ENCODE data around the gene SCNN1G.
"Not testable (repeated sequence)": the region's sequence is repeated elsewhere in the genome, so short reads cannot be mapped to it uniquely, and the experiment has no call there.

The SCNN1G gene, protein sequence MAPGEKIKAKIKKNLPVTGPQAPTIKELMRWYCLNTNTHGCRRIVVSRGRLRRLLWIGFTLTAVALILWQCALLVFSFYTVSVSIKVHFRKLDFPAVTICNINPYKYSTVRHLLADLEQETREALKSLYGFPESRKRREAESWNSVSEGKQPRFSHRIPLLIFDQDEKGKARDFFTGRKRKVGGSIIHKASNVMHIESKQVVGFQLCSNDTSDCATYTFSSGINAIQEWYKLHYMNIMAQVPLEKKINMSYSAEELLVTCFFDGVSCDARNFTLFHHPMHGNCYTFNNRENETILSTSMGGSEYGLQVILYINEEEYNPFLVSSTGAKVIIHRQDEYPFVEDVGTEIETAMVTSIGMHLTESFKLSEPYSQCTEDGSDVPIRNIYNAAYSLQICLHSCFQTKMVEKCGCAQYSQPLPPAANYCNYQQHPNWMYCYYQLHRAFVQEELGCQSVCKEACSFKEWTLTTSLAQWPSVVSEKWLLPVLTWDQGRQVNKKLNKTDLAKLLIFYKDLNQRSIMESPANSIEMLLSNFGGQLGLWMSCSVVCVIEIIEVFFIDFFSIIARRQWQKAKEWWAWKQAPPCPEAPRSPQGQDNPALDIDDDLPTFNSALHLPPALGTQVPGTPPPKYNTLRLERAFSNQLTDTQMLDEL

DNA sequence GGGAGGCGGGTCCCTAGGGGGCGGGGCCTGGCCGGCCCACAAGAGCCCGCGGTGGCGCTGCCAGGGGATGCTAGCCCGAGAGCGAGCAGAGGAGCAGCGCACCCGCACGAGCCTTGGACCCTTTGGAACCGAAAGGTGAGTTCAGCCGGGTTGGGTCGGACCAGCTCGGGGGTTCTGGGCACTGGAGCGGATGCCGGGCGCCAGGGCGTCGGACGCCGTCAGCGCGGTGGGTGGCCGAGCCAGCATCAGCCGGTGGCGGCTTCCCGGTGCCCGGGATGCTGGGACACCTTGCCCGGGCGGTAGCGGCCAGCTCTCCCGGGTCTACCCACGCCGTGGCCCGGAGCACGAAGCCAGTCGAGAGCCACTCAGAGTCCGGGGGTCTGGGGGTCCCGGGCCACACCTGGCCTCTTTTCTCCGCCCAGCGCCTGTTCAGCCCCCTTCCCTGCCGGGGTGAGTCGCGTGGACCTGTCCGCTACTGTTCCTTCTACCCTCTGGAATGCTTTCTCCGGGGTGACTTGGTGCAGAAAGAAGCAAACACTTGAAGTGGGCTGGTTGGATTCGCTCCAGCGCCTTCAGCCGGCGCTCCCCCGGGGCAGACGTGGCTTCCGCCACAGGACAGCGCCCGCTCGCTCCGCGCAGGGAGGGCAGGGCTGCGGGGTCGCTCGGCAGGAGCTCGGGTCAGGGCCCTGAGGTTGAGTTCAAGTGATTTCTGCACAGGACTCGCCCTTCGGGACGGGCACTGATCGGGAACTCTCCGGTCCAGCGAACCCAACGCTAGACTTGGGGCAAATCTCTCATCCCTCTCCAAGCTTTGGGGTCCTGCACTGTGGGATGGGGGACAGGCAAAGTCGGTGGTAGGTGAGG lies at the start of gene SCNN1G:
SCNN1G (plus strand) TSS at position 67 of the 864 bp plus-strand sequence. CDS start 3,527 bp downstream, outside the sequence.
- no peak for FAIRE-seq

DNA sequence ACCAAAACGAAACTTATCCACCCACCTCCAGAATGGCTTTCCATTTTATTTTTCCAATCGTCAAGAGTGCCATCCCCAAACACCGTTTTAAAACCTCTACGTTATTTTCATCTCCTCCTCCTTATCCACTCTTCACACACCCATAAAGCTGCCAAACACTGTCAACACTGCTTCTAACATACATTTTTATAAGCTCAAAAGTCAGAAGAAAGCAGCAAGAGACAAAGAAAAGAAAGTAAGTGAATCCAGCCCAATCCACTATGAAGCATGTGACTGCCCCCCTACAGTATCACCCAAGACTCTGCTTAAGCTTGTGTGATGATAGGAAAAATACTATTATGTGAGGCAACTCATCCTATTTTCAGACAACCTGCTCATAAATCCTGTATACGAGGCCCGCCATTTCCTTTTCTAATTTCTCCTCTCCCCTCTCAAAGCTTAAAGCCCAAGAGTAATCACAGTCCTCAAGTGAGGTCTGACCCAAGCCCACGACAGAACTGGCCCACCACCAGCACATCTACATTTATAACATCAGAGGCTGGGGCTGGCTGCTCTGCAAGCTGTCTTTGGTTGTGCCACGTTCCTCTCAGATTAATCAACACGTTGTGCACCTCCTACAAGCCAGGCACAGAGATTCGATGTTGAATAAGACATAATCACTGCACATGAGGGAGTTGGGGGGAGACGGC lies 49.6 kb upstream of the SCNN1G start:
- no peak for FAIRE-seq

DNA sequence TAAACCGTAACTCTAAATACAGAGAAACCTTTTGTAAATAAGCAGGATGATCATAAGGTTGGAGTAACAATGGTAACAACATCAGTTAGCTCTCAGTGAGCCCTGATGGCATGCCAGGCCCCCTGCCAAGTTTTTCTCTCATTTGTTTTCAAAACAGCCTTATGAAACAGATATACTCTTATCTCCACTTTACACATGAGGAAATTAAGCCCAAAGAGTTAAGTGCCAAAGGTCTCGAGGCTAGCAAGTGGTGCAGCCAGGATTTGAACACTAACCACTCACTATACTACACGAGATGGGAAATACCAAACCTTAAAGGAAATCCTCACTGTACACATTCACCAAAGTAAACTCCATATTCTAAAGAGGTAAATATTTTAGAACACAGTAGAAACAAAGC lies 48.3 kb upstream of the SCNN1G start:
- FAIRE-seq, result no peak

DNA sequence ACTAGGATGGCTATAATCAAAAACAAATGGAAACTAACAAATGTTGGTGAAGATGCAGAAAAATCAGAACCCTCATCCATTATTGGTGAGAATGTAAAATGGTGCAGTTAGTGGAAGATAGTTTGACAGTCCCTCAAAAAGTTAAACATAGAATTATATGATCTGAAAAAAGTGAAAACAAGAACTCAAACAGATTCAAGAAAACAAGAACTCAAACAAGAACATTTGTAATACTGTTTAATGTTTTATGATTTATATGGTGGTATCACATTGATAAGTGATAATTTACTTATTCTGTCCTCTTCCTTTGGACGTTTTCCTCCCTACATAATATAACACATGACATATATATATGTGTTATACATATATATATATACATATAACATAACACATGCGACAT lies 45.3 kb upstream of the SCNN1G start:
- FAIRE-seq, result no peak

DNA sequence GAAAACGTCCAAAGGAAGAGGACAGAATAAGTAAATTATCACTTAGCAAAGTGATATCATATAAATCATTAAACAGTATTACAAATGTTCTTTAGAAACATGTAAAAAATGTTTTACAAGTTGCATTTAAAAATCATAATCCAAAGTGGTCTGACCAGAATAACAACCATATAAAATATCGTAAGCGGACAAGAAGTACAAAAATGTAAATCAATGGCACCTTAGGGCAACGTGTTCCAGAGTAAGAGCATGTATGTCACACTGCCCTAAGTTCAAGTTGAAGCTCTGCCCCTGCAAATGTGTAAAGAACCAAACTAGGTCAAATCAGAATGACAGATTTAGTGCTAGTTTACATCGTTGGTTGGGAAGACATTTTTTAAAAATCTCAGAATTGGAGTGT lies 44.7 kb upstream of the SCNN1G start:
- FAIRE-seq, result no peak

DNA sequence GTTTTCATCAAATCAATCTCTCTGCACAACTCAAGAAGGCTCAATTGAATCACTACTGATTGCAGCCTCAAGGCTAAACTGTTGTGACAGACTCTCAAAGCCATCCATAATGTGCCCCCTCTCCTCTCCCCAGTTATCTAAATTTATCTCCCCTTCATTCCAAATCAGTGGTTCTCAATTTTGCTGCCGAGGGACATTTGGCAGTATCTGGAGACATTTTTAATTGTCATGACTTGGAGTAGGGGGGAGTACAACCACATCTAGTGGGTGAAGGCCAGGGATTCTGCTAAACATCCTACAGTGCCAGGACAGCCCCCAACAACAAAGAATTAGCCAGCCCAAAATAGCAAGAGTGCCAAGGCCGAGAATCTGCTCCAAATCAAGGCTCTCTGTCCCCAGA lies 42.4 kb upstream of the SCNN1G start:
- no peak for FAIRE-seq

DNA sequence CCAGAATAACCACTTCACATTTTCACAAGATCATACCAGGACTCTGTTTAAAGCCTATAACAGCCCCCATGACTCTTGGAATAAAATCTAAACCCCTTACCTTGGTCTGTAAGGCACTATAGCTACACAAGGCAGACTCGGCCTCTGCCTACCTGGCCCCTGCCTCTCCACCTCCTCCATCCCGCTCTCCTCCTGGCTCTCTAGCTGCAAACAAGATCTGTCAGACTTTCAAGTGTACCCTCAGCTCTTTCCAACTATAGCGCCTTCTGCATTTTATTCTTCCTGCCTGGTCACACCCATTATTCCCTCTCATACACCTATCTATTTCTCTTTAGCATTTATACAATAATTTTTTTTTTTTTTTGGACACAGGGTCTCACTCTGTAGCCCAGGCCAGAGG lies 41.5 kb upstream of the SCNN1G start:
- FAIRE-seq, result no peak

DNA sequence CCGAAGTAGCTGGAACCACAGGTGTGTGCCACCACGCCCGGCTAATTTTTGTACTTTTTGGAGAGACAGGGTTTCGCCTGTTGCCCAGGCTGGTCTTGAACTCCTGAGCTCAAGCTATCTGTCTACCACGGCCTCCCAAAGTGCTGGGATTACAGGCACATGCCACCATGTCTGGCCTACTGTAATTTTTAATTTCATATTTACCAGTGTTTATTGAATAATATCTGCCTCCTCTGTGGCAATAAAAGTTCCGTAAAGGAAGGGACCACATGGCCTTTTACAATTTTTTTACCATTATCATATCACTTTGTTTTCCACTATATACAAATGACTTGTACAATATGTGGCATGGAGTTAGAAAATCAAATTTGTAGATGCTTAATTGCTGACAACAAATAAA lies 41.0 kb upstream of the SCNN1G start:
- FAIRE-seq, result no peak

DNA sequence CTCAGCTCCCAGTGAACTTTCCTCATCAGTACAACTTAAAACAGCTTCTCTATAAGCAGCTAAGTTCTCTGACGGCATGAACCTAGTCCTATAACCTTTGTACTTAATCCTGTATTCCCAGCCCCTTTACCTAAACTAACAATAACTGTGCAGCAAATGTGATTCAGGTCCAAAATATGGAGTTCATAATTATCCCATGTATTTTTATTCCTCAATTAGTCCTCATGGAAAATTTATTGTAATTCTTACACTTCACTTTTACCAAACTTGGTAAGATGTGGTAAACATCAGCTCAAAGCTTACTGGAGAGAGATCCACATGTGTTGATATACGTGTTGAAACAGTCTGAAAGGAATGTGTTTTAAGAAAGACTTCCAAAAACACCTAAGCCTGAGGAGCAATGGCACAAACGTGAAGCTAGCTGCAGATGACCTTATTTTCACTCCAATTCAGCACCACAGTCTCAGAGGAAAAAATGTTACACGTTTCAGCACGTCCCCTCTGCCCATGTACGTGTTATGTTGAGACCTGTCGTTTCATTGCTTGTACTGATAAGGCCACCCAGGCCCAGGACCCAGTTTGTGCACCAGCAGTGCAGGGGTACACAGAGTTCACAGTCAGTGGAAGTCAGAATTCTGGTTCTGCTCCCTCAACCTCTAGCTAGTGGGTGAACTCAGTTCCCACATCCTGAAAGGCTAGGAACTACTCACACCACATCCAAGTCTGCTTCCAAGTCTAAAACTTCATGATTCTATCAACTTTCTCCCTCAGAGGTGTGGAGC lies 40.4 kb upstream of the SCNN1G start:
- FAIRE-seq, result no peak

DNA sequence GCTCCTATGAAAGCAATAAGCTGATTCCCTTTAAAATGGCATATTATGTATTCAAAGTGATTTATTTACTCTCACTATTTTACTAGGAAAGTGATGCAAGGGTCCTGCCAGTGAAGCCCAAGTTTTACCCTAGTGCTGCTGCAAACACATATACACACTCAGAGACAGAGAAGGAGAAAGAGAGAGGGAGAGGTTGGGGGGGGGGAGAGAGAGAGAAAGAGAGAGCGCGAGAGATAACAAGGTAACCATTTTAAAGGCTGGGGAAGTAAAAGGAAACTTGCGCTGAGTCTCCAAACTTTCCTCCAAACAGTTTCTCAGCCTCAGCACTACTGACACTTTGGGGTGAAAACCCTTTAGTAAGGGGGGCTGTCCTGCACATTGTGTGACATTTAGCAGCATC lies 39.2 kb upstream of the SCNN1G start:
- no peak for FAIRE-seq

DNA sequence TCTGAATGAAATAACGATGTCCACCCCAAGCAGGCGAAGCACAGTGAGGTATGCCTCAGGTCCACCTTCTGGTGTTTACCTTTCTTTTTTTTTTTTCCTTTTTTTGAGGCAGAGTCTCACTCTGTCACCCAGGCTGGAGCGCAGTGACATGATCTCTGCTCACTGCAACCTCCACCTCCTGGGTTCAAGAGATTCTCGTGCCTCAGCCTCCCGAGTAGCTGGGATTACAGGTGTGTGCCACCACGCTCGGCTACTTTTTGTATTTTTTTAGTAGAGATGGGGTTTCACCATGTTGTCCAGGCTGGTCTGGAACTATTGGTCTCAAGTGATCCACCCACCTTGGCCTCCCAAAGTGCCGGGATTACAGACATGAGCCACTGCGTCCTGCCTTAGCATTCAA lies 38.2 kb upstream of the SCNN1G start:
- FAIRE-seq, result not testable (repeated sequence)

DNA sequence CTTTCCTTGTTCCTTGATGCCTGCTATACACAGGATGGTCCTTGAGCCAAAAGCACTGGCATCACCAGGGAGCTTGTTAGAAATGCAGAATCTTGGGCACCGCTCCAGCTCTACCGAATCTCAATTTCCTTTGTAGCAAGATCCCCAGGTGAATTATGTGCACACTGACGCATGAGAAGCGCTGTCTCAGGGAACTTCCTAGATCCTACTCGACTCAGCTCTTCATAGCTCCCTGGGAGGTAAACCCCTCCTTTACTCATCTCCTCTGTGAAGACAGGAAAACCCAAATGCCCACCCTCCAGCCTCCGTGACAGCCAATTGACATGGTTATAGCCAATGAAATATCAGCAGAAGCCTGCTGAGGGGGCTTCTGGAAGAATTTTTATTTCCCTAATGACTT lies 37.4 kb upstream of the SCNN1G start:
- no peak for FAIRE-seq

DNA sequence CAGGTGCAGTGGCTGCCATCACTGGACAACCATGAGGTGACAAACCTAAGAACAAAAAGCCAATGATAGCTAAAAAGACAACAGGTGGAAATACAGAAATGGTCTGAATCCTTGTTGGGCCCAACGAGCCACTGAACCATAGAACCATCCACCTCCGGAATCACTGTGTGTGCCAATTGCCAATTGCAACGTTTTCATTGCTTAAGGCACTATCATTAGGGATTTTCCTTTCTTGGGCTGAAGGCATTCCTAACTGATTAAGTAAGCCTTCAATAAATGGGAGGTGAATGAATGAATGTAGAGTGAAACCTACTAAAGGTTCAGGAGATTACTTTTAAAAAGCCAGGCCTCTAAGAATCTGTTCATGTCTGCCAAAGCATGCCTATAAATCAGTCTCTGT lies 36.9 kb upstream of the SCNN1G start:
- no peak for FAIRE-seq

DNA sequence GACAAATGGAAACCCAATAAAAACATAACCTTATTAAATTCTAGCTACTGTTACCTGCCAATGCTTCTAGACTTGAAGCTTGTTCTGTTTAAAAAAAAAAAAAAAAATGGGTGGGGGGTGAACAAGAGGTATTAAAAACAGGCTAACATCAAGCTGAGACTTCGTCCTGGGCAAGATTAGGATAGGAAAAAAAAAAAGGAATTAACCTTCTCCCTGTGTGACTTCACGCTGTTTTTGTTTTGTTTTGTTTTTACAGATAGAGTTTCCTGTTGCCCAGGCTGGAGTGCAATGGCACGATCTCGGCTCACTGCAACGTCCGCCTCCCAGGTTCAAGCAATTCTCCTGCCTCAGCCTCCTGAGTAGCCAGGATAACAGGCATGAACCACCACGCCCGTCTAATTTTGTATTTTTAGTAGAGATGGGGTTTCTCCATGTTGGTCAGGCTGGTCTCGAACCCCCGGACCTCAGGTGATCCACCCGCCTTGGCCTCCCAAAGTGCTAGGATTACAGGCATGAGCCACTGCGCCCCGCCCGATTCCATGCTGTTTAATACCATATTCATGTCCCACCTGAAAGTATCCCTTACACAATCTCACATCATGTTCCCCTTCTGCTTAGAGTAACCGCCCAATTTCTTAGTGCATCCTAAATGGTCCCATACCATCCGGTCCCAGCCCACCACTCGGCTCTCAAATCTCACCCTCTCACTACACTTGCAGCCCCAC lies 35.5 kb upstream of the SCNN1G start:
- no peak for FAIRE-seq

DNA sequence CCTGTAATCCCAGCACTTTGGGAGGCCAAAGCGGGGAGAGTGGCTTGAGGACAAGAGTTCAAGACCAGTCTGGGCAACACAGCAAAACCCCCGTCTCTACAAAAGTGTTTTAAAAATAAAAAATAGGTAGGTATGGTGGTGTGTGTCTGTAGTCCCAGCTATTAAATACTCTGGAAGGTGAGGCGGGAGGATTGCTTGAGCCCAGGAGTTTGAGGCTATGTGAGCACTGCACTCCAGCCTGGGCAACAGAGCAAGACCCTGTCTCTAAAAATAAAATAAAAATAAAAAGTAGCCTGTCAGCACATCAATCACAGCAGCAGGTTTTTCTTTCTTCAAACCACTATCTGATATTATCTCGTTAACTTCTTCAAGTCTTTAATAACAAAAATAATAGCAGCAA lies 34.9 kb upstream of the SCNN1G start:
- FAIRE-seq, result no peak

DNA sequence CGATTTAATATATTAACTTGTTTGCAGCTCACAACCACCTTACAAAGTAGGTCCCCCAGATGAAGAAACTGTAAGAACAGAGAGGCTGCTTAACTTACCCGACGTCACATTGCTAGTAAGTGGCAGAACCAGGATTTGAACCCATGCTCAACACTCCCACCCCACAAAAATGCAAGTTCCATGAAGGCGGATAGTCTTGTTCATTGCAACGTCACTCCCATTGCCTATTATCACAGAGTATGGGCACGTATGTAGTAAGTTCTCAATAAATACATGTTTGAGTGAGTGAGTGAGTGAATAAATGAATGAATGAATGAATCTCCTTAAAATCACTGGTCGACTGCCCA lies 34.4 kb upstream of the SCNN1G start:
- no peak for FAIRE-seq

DNA sequence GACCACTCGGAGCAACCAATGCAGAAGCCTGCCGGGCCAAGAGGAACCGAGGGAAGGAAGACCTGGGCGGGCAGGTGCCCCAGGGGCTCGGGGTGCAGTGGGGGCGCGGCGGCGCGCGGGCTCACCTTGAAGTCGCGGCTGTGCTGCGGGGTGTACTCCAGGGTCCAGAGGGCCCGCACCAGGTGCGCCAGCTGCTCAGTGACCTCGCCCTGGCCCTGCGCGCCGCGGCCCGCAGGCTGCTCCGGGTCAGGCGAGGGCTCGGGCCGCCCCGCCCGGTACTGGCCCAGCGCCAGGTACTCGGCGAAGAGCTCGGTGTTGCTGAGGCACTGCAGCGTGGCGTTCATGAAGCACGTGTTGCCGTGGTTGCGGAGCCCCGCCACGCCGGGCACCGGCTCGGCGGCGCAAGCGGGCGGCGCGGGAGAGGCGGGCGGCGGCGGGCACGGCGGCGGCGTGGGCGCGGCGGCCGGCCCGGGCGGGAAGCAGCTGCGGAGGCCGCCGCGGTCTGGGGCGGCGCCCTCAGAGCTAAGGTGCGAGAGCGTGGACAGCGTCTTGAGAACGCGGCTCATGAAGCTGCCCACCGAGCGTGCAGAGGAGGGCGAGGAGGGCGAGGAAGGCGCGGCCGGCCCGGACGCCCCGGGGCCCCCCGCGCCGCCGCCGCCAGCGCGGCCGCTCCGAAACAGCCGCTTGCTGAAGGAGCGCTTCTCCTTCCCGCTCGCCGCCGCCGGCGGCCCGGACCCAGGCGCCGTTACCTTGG lies 33.9 kb upstream of the SCNN1G start:
- FAIRE-seq, result no peak

DNA sequence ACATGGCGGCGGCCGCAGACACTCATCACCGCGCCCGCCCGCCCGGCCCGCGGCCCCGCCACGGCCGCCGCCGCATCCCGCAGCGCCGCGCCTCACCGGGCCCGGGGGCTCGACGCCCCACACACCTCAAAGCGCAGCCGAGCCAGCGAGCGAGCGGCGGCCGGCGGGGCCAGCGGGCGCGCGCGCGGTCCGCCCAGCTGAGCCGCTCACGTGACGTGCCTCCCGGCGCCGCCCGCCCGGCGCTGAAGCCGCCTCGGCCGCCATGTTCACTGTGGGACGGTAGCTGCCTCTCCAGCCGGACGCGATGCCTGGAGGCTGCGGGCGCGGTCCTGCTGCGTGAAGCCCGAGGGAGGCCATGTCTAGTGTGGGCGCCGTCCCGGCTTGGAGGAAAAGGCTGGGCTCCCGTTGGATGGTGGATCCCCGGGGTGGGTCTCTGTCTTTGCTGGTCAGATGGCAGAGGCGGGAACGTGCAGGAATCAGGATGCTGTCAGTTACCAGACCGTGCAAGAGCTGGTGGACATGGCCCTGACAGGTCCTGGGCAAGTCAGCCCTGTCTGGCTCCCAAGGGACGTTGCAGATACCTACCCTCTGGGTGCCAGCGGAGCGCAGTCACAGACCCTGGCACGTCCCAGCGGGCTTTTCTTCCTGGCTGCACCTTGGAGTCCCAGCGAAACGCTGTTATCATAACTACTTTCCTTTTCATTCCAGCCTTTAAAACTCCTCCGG lies 33.1 kb upstream of the SCNN1G start, which contains the start of gene USP31:
USP31 (minus strand) TSS at position 186 of the 726 bp plus-strand sequence; CDS start at position 4, 182 bp downstream.
- FAIRE-seq, result no peak

DNA sequence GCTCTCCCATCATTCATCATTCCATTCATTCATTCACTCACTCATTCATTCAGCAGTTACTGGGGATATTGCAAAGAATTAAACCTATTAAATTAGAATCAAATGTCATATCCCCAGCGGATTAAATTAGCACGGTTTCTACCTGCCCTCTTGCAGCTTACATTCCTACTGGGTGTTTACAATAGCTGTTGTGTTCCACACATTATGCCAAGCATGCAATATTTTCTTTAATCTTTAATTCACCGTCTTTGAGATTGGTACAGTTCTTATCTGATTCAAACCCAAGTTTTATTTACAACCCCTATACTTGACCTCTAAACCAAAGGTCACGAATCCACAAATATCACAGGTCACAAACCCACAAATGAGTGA lies 32.6 kb upstream of the SCNN1G start:
- FAIRE-seq, result no peak

All from TTC549 (cell line).